HFF-Myc (cell line): Measurements from ENCODE around the gene TRIM37.
A peak's percentile ranks its signal among the peaks of the same experiment; 100 is the strongest.
"Not testable (repeated sequence)": the region's sequence is repeated elsewhere in the genome, so short reads cannot be mapped to it uniquely, and the experiment has no call there.

Experiments
- DNase-seq: peaks from one replicate; pipeline ENCODE4 v3.0.0-alpha.2; 2011; ENCODE audit warnings: low read depth; ENCODE audit errors: extremely low read depth
- H3K4me3 ChIP-seq: replicated peaks from 2 replicates; pipeline ENCODE4 v1.5.1; 2011; ENCODE audit warnings: low read depth, mild to moderate bottlenecking, control low read depth, low read length
- TF ChIP-seq, protein P1 (sequence below): IDR thresholded peaks from 2 replicates; pipeline ENCODE4 v1.5.1; 2012; ENCODE audit warnings: mild to moderate bottlenecking, low read depth, low read length, control low read depth; ENCODE audit errors: missing control alignments

The TRIM37 gene

DNA sequence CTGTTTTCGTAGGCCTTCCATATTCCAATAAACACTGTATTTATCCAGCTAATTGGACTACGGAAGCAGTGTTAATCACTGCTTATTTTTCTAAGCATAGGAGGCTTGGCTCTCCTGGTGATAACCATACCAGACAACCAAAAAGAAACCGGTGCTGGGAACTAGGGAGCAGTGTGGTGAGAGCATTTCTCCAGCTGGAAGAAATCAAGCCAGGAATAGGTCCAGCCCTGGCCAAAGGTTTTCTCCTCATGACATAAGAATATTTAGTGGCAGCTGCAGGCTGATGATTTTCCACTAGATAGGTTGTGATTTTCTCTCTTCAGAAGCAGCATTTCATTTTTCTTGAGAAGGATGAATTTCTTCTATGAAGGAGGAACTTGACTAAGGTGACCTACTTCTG, 141.5 kb downstream of the TRIM37 start:
- TF ChIP-seq, protein P1, sequence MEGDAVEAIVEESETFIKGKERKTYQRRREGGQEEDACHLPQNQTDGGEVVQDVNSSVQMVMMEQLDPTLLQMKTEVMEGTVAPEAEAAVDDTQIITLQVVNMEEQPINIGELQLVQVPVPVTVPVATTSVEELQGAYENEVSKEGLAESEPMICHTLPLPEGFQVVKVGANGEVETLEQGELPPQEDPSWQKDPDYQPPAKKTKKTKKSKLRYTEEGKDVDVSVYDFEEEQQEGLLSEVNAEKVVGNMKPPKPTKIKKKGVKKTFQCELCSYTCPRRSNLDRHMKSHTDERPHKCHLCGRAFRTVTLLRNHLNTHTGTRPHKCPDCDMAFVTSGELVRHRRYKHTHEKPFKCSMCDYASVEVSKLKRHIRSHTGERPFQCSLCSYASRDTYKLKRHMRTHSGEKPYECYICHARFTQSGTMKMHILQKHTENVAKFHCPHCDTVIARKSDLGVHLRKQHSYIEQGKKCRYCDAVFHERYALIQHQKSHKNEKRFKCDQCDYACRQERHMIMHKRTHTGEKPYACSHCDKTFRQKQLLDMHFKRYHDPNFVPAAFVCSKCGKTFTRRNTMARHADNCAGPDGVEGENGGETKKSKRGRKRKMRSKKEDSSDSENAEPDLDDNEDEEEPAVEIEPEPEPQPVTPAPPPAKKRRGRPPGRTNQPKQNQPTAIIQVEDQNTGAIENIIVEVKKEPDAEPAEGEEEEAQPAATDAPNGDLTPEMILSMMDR, result no peak
- no peak for DNase-seq
- no peak overlapping the region for H3K4me3 ChIP-seq

DNA sequence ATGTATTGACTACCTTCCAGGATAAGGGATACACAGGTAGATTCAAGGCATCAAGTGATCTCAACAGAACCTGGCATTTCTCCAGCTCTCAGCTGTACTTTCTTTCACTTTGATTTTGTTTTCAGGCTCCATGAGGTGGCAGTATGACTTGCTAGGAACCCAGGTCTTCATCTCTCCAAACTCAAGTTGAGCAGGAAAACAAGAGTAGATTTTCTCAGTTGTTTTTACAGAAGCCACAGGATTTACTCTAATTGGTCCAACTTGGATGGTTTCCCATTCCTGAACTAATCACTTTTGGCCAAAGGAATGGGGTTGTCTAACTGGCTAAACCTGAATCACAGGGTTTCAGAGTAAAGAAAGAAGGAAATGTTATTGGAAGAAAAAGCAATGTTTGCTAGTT, 146.6 kb downstream of the TRIM37 start:
- TF ChIP-seq, protein P1, result no peak
- no peak overlapping the region for H3K4me3 ChIP-seq
- DNase-seq, result peak; percentile 21

DNA sequence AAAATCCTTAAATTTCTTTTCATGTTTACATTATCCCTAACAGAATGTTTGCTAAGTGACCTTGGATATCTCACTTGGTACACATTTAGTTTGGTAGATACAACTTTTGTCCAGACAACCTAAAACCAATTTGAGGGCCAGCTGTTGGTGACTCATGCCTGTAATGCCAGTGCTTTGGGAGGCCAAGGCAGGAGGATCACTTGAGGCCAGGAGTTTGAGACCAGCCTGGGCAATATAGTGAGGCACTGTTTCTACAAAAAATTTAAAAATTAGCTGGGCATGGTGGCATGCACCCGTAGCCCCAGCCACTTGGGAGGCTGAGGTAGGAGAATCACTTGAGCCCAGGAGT, 149.0 kb downstream of the TRIM37 start:
- H3K4me3 ChIP-seq, DNase-seq: not testable (repeated sequence)

DNA sequence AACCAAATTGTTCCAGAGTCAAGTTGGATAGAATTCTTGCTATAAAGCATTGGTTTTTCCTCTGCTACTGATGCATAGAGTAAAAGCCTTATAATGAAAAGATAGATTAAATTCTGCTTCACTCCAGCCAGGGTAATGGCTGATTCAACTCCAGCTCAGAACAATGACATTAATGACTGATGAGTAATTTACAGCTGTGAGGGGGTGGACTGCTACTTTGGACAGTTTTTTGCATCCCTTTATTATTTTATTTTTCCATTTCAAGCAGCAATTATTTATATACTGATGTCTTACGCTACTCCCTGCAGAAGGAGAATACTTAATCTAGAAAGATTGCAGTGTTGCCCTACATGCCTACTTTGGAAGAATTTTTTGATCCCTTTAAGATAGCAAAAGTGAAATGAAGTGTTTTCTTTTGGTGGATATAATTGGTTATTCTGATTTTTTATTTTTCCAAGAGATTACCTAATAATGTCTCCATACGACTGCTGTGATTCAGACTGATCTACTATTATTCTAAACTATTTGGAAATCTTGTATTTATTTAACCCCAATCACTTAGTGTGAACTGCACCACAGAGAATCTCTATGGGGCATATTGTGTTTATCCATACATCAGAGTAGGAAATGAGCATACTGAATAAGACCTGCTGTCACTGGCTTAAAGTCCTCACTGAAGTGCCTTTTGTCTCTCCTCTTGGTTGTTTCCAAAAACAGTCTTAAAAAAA, 149.5 kb downstream of the TRIM37 start:
- no peak for DNase-seq
- TF ChIP-seq, protein P1, result no peak
- no peak overlapping the region for H3K4me3 ChIP-seq

DNA sequence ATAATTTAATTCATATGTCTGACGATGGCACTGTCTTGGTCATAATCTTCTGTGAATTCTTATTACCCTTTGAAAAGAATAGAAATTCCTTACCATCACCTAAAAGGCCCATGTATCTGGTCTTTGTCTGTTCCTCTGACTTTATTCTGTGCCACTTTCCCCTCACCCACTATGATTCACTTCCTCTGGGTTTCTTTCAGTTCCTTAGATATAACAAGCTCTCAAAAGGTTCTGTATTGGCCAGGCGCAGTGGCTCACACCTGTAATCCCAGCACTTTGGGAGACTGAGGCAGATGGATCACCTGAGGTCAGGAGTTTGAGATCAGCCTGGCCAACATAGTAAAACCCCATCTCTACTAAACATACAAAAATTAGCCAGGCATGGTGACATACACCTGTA, 152.3 kb downstream of the TRIM37 start:
- H3K4me3 ChIP-seq, DNase-seq: not testable (repeated sequence)

DNA sequence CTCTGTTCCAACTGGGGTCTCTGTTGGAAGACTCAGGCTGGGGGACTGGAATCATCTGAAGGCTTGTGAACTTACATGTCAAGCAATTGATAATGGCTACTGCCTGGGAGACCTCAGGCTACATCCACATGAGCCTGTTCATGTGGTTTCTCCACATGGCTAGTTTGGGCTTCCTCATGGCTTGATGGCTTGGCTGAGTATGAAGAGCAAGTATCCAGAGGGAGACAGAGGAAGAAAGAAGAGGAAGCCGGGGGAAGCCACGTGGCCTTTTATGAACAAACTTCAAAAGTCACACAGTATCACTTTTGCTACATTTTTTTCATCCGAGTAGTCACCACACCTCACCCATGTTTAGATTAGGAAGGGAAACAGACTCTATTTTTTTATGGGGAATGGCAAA, 158.9 kb downstream of the TRIM37 start:
- TF ChIP-seq, protein P1, result no peak
- no peak overlapping the region for H3K4me3 ChIP-seq
- no peak for DNase-seq

DNA sequence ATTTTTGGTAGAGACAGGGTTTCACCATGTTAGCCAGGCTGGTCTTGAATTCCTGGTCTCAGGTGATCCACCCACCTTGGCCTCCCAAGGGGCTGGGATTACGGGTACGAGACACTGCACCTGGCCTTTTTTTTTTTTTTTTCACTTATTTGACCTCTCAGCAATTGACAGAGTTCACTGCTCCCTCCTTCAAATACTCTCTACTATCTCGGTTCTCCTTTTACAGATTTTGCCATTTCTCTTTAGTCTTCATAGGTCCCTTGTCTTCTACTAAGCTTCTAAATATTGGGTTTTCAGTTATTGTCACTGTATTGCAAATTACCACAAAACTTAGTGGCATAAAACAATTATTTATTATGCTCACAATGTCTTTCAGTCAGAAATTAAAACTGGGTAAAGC, 159.3 kb downstream of the TRIM37 start:
- DNase-seq, result no peak
- TF ChIP-seq, protein P1, result no peak
- no peak overlapping the region for H3K4me3 ChIP-seq

DNA sequence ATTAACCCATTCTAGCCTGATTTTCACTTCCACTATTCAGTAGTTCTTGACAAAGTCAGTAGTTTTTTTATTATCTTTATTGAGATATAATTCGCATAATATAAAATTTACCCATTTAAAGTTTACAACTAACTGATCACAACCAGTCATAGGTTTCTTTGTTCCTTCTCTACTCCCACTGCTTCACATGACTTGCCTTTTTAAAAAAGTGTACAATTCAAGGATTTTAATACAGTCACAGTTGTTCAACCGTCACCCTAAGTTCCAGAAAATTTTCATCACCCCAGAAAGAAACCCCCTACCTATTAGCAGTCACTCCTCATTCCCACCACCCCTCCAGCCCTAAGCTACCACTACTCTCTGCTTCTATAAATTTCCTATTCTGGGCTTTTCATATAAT, 162.5 kb downstream of the TRIM37 start:
- TF ChIP-seq, protein P1, result no peak
- no peak overlapping the region for H3K4me3 ChIP-seq
- no peak for DNase-seq
